GM21526 (cell line): Measurements from ENCODE around the gene SMIM10L1.

Experiments used
- ATAC-seq: cut with Tn5 transposase; IDR thresholded peaks from one replicate; pipeline ENCODE4 v1.9.1; 2021; ENCODE audit warnings: moderate library complexity; ENCODE audit not compliant: unreplicated experiment, low FRiP score

The SMIM10L1 gene

GRCh38 chr12:11182529-11182928 is 11.5 kb downstream of the SMIM10L1 start:
- ATAC-seq = no peak

- no peak for ATAC-seq
These were observed 12.0 kb downstream of the SMIM10L1 start for GRCh38 chr12:11183011-11183410.

- no peak for ATAC-seq
These were observed 15.8 kb downstream of the SMIM10L1 start, which contains the start of gene TAS2R42 for GRCh38 chr12:11186837-11187236. TAS2R42 (minus strand) TSS chr12:11186937; CDS start chr12:11186937, 0 bp downstream.

GRCh38 chr12:11202811-11203210 is 31.8 kb downstream of the SMIM10L1 start:
- no peak for ATAC-seq

- ATAC-seq = no peak
These were observed 33.2 kb downstream of the SMIM10L1 start for GRCh38 chr12:11204173-11204572.

- no peak for ATAC-seq
These were observed 38.1 kb downstream of the SMIM10L1 start for GRCh38 chr12:11209113-11209512.
